SK-N-SH treated with all-trans-retinoic acid at 6 μM for 48 hours (cell line): ENCODE results near the gene APCDD1L.

Experiments
- CREB5 ChIP-seq: fragments of 250-450 bp; sonication (Bioruptor Pico); IDR thresholded peaks from 2 replicates; pipeline ENCODE4 v1.5.1; 2020; ENCODE audit warnings: low read depth, mild to moderate bottlenecking, moderate library complexity
- SNAI2 ChIP-seq: fragments of 250-450 bp; sonication (Bioruptor Pico); IDR thresholded peaks from 2 replicates; pipeline ENCODE4 v1.5.0; 2020; ENCODE audit warnings: mild to moderate bottlenecking, moderate library complexity
- TCF4 ChIP-seq: fragments of 250-450 bp; sonication (Bioruptor Pico); IDR thresholded peaks from 2 replicates; pipeline ENCODE4 v1.8.0; 2021; ENCODE audit warnings: mild to moderate bottlenecking, moderate library complexity, borderline replicate concordance

GRCh38 chr20:58441723-58442122 is 73.5 kb downstream of the APCDD1L start:
- TF ChIP-seq SNAI2 (CRISPR knock-in tag) (no peak), TCF4 (CRISPR knock-in tag) (no peak), CREB5 (no peak)
